HEK293 (cell line): Measurements from ENCODE around the gene UCN2.

Source experiments
- CTCF ChIA-PET: fragments of 350-600 bp; formaldehyde crosslinking; extraction: SDS; loops from one replicate; lab custom pipeline; 2021; ENCODE audit warnings: antibody characterized with exemption; lab: Yijun Ruan, JAX
- POLR2A ChIA-PET: fragments of 300-600 bp; formaldehyde crosslinking; extraction: SDS; loops from one replicate; lab custom pipeline; 2020; ENCODE audit warnings: antibody characterized with exemption, inconsistent platforms; lab: Yijun Ruan, JAX
- H3K27ac ChIP-seq: fragments of 200-500 bp; sonication (Bioruptor generic); 2 replicates; pipeline ENCODE4 v1.5.1; 2014; ENCODE audit warnings: low read depth, low read length, control low read depth, inconsistent platforms; ENCODE audit errors: extremely low read depth
- H3K36me3 ChIP-seq, 2 experiments: fragments of 200-500 bp in 1 of 2; sonication (Bioruptor generic) in 1 of 2; 1 replicate in 1 of 2; 2 replicates in 1 of 2; pipeline ENCODE4 v1.5.1; 2014 to 2017; ENCODE audit warnings: inconsistent platforms in 2 of 2, low read length in 2 of 2; ENCODE audit not compliant: control insufficient read depth in 2 of 2, insufficient read depth in 1 of 2
- H3K4me1 ChIP-seq: fragments of 200-500 bp; sonication (Bioruptor generic); 2 replicates; pipeline ENCODE4 v1.5.1; 2014; ENCODE audit warnings: mild to moderate bottlenecking, low read length, inconsistent platforms; ENCODE audit not compliant: control insufficient read depth, insufficient read depth
- H3K4me3 ChIP-seq: 2 replicates; pipeline ENCODE4 v1.5.1; 2011; ENCODE audit warnings: low read depth, mild to moderate bottlenecking, control low read depth, low read length, moderate library complexity
- H3K9me3 ChIP-seq: fragments of 200-500 bp; sonication (Bioruptor generic); 2 replicates; pipeline ENCODE4 v1.5.1; 2014; ENCODE audit warnings: low read depth, low read length, inconsistent platforms; ENCODE audit not compliant: control insufficient read depth, insufficient read depth
- EGR2 ChIP-seq: fragments of 450-650 bp; formaldehyde crosslinking; IDR thresholded peaks from 2 replicates; pipeline ENCODE4 v1.5.1; 2016; ENCODE audit warnings: low read depth, missing biosample characterization, missing genetic modification characterization
- HOXD13 ChIP-seq: sonication (generic); formaldehyde crosslinking; IDR thresholded peaks from 2 replicates; pipeline ENCODE4 v1.8.0; 2022; ENCODE audit warnings: missing genetic modification reagents, borderline replicate concordance
- IKZF3 ChIP-seq: fragments of 450-650 bp; IDR thresholded peaks from 2 replicates; pipeline ENCODE4 v1.5.0; 2018; ENCODE audit warnings: missing biosample characterization, mild to moderate bottlenecking, missing genetic modification characterization, moderate library complexity
- KLF1 ChIP-seq: fragments of 450-650 bp; formaldehyde crosslinking; IDR thresholded peaks from 2 replicates; pipeline ENCODE4 v1.5.1; 2016; ENCODE audit warnings: missing biosample characterization, missing genetic modification characterization
- MYNN ChIP-seq: fragments of 450-650 bp; formaldehyde crosslinking; IDR thresholded peaks from 2 replicates; pipeline ENCODE4 v1.5.1; 2016; ENCODE audit warnings: missing biosample characterization, missing genetic modification characterization, borderline replicate concordance
- TRIM28 ChIP-seq: IDR thresholded peaks from 2 replicates; pipeline ENCODE4 v1.6.1; 2011; ENCODE audit warnings: low read length, control low read depth, borderline replicate concordance
- ZFHX2 ChIP-seq: fragments of 450-650 bp; formaldehyde crosslinking; conservative IDR thresholded peaks from 2 replicates; pipeline ENCODE4 v1.5.1; 2016; ENCODE audit warnings: missing biosample characterization, missing genetic modification characterization
- ZNF169 ChIP-seq: fragments of 450-650 bp; formaldehyde crosslinking; IDR thresholded peaks from 2 replicates; pipeline ENCODE4 v1.5.1; 2016; ENCODE audit warnings: missing biosample characterization, missing genetic modification characterization
- ZNF184 ChIP-seq: fragments of 450-650 bp; IDR thresholded peaks from 2 replicates; pipeline ENCODE4 v1.5.1; 2018; ENCODE audit warnings: missing biosample characterization, mild to moderate bottlenecking, missing genetic modification characterization
- ZNF350 ChIP-seq: fragments of 450-650 bp; formaldehyde crosslinking; IDR thresholded peaks from 2 replicates; pipeline ENCODE4 v1.5.0; 2017; ENCODE audit warnings: missing biosample characterization, mild to moderate bottlenecking, missing genetic modification characterization
- ZNF366 ChIP-seq: fragments of 450-650 bp; formaldehyde crosslinking; conservative IDR thresholded peaks from 2 replicates; pipeline ENCODE4 v1.5.1; 2016; ENCODE audit warnings: missing biosample characterization, missing genetic modification characterization
- ZNF416 ChIP-seq: fragments of 450-650 bp; formaldehyde crosslinking; IDR thresholded peaks from 2 replicates; pipeline ENCODE4 v1.5.1; 2016; ENCODE audit warnings: missing biosample characterization, missing genetic modification characterization
- ZNF433 ChIP-seq: fragments of 450-650 bp; formaldehyde crosslinking; IDR thresholded peaks from 2 replicates; pipeline ENCODE4 v1.5.1; 2016; ENCODE audit warnings: missing biosample characterization, missing genetic modification characterization, low read depth
- ZNF449 ChIP-seq: fragments of 450-650 bp; formaldehyde crosslinking; IDR thresholded peaks from 2 replicates; pipeline ENCODE4 v1.5.1; 2017; ENCODE audit warnings: missing biosample characterization, mild to moderate bottlenecking, missing genetic modification characterization, moderate library complexity
- ZNF530 ChIP-seq: fragments of 450-650 bp; formaldehyde crosslinking; IDR thresholded peaks from 2 replicates; pipeline ENCODE4 v1.5.1; 2016; ENCODE audit warnings: low read depth, missing biosample characterization, missing genetic modification characterization
- ZNF560 ChIP-seq: fragments of 450-650 bp; formaldehyde crosslinking; IDR thresholded peaks from 2 replicates; pipeline ENCODE4 v1.5.1; 2017; ENCODE audit warnings: missing biosample characterization, missing genetic modification characterization, borderline replicate concordance
- ZNF596 ChIP-seq: fragments of 450-650 bp; IDR thresholded peaks from 2 replicates; pipeline ENCODE4 v1.5.0; 2018; ENCODE audit warnings: missing biosample characterization, mild to moderate bottlenecking, missing genetic modification characterization, moderate library complexity
- ZNF610 ChIP-seq: fragments of 450-650 bp; formaldehyde crosslinking; IDR thresholded peaks from 2 replicates; pipeline ENCODE4 v1.5.1; 2016; ENCODE audit warnings: missing biosample characterization, missing genetic modification characterization, borderline replicate concordance
- ZNF664 ChIP-seq: fragments of 450-650 bp; formaldehyde crosslinking; IDR thresholded peaks from 2 replicates; pipeline ENCODE4 v1.5.1; 2016; ENCODE audit warnings: missing biosample characterization, missing genetic modification characterization
- ZNF701 ChIP-seq: fragments of 450-650 bp; formaldehyde crosslinking; IDR thresholded peaks from 2 replicates; pipeline ENCODE4 v1.5.1; 2016; ENCODE audit warnings: missing biosample characterization, missing genetic modification characterization
- ZSCAN30 ChIP-seq: fragments of 450-650 bp; IDR thresholded peaks from 2 replicates; pipeline ENCODE4 v1.5.1; 2018; ENCODE audit warnings: missing biosample characterization, mild to moderate bottlenecking, missing genetic modification characterization, moderate library complexity
- TF ChIP-seq, protein P1 (sequence below): fragments of 450-650 bp; IDR thresholded peaks from 2 replicates; pipeline ENCODE4 v1.5.1; 2018; ENCODE audit warnings: missing biosample characterization, missing genetic modification characterization
- TF ChIP-seq, protein P2 (sequence below): fragments of 450-650 bp; formaldehyde crosslinking; optimal IDR thresholded peaks from 2 replicates; pipeline ENCODE3; 2016; ENCODE audit warnings: missing biosample characterization, mild to moderate bottlenecking, missing genetic modification characterization
- TF ChIP-seq, protein P3 (sequence below): fragments of 450-650 bp; formaldehyde crosslinking; IDR thresholded peaks from 2 replicates; pipeline ENCODE4 v1.5.1; 2017; ENCODE audit warnings: missing biosample characterization, missing genetic modification characterization

UCN2 gene

DNA sequence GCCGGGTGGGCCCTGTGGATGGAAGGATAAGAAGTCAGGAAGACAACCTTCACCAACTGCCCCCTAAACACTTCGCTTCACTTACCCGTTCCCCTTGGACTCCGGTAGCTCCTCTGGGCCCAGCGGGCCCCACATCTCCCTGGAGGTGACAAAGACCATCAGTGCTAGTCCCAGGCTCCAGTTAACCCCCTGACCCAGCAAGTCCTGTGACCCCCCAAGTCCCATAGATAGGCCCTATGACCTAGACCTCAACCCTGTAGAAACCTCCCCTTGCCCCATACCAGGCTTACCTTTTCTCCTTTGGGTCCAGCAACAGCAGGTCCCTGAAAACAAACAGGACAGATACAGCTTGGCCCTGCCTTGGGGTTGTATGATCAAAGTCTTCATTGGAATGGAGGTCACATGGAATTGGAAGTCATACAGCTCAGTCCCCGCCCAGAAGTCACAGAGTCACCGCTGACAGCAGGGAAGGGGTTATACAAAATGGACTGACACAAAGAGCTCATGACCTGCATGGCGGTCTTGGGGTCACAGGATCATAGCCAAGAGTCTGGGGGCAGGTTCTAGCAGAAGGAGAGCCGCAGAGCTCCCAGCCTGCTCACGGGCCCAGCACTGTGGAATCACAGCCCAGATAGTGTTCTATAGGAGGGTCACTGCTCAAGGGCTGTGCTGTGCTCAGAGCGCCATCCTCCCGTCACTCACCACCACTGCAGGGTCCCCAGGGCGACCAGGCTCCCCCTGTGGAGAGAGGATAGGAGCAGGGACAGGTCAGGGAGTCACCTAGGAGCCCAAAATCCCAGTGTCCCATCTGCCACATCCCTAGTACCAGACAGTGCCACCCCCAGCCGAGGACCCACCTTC lies 18.3 kb upstream of the UCN2 start (continued):
- TF ChIP-seq ZNF449 (tag by site-specific recombination) = no peak
- TF ChIP-seq, protein P1, sequence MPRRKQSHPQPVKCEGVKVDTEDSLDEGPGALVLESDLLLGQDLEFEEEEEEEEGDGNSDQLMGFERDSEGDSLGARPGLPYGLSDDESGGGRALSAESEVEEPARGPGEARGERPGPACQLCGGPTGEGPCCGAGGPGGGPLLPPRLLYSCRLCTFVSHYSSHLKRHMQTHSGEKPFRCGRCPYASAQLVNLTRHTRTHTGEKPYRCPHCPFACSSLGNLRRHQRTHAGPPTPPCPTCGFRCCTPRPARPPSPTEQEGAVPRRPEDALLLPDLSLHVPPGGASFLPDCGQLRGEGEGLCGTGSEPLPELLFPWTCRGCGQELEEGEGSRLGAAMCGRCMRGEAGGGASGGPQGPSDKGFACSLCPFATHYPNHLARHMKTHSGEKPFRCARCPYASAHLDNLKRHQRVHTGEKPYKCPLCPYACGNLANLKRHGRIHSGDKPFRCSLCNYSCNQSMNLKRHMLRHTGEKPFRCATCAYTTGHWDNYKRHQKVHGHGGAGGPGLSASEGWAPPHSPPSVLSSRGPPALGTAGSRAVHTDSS = no peak
- TF ChIP-seq ZSCAN30 (tag by site-specific recombination) = no peak
- TF ChIP-seq ZNF560 (tag by site-specific recombination) = no peak
- TF ChIP-seq ZNF169 (tag by site-specific recombination) = no peak
- TF ChIP-seq KLF1 (tag by site-specific recombination) = no peak
- TF ChIP-seq ZNF366 = no peak
- no peak for TF ChIP-seq ZNF610 (tag by site-specific recombination)
- TF ChIP-seq ZNF433 (tag by site-specific recombination) = no peak

DNA sequence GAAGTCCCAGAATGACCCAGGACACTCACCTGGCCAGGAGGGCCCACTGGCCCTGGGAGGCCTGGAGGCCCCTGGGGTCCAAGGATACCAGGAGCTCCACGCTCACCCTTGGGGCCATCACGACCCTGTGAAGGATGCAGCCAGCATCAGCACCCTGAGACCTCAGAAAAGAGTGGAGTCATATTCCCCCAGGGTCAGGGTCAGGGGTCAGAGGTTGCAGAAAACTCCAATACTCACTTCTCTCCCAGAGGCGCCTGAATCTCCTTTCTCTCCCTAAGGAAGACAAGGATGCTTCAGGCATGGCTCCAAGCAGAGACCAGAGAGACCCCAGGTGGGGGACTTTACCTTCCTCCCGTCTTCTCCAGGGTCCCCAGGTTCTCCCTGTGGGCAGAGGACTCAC lies 13.1 kb upstream of the UCN2 start:
- Histone ChIP-seq H3K9me3 (no peaks in the 10 kb centered on the region), H3K27ac (no peak overlapping the region), H3K36me3 (peaks cover 0 to 11% of the 10 kb centered on the region in 2 experiments; a peak in 1 of 3 replicates), H3K4me1 (no peaks in the 10 kb centered on the region), H3K4me3 (no peak overlapping the region)
- POLR2A ChIA-PET = no interaction called here
- no peak for TF ChIP-seq IKZF3 (tag by site-specific recombination)
- CTCF ChIA-PET = no interaction called here

DNA sequence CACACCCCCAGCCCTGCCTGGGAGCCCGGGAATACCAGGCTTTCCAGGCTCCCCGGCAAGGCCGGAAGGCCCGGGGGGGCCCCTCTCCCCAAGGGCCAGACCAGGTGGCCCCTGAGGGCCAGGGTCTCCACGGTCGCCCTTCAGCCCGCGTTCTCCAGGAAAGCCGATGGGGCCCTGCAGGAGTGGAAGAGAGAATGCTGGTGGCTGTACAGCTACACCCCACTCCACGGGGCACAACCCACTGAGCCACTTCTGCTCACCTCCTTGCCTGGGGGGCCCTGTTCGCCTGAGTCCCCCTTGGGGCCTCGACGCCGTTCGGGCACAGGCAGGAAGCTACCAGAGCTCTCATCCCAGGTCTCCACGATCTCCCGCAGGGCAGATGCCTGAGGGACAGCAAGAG lies 11.8 kb upstream of the UCN2 start:
- H3K36me3 ChIP-seq = peaks cover 0 to 11% of the 10 kb centered on the region in 2 experiments; a peak in 1 of 3 replicates
- no peaks in the 10 kb centered on the region for H3K9me3 ChIP-seq
- TF ChIP-seq ZNF664 (tag by site-specific recombination) = no peak
- TF ChIP-seq TRIM28 = no peak
- TF ChIP-seq HOXD13 (CRISPR knock-in tag) = no peak
- TF ChIP-seq, protein P2, sequence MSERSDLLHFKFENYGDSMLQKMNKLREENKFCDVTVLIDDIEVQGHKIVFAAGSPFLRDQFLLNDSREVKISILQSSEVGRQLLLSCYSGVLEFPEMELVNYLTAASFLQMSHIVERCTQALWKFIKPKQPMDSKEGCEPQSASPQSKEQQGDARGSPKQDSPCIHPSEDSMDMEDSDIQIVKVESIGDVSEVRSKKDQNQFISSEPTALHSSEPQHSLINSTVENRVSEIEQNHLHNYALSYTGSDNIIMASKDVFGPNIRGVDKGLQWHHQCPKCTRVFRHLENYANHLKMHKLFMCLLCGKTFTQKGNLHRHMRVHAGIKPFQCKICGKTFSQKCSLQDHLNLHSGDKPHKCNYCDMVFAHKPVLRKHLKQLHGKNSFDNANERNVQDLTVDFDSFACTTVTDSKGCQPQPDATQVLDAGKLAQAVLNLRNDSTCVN (tag by site-specific recombination) = no peak
- no peak for TF ChIP-seq ZNF350 (tag by site-specific recombination)
- TF ChIP-seq MYNN (tag by site-specific recombination) = no peak
- no peak for TF ChIP-seq ZFHX2 (tag by site-specific recombination)
- no peak for TF ChIP-seq ZNF416 (tag by site-specific recombination)
- no peak for TF ChIP-seq ZNF184 (tag by site-specific recombination)
- no peak for TF ChIP-seq ZNF701
- TF ChIP-seq ZNF530 (tag by site-specific recombination) = no peak
- no peak for TF ChIP-seq ZNF596
- TF ChIP-seq, protein P3, sequence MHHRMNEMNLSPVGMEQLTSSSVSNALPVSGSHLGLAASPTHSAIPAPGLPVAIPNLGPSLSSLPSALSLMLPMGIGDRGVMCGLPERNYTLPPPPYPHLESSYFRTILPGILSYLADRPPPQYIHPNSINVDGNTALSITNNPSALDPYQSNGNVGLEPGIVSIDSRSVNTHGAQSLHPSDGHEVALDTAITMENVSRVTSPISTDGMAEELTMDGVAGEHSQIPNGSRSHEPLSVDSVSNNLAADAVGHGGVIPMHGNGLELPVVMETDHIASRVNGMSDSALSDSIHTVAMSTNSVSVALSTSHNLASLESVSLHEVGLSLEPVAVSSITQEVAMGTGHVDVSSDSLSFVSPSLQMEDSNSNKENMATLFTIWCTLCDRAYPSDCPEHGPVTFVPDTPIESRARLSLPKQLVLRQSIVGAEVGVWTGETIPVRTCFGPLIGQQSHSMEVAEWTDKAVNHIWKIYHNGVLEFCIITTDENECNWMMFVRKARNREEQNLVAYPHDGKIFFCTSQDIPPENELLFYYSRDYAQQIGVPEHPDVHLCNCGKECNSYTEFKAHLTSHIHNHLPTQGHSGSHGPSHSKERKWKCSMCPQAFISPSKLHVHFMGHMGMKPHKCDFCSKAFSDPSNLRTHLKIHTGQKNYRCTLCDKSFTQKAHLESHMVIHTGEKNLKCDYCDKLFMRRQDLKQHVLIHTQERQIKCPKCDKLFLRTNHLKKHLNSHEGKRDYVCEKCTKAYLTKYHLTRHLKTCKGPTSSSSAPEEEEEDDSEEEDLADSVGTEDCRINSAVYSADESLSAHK = no peak
- TF ChIP-seq EGR2 (tag by site-specific recombination) = no peak
- no peak overlapping the region for H3K27ac ChIP-seq
- H3K4me1 ChIP-seq = no peaks in the 10 kb centered on the region
- POLR2A ChIA-PET = no interaction called here
- H3K4me3 ChIP-seq = no peak overlapping the region
- CTCF ChIA-PET = no interaction called here
